ENCODE results near the gene DNAJC7. TPM values are rescaled to one million over a fixed set of nuclear protein-coding genes. Genes with fewer than 3 reads are reported as not detected.
A peak's percentile ranks its signal among the peaks of the same experiment; 100 is the strongest.

The DNAJC7 gene
- total RNA-seq, 1 experiment from 2014 or later = 72.0 TPM

DNA sequence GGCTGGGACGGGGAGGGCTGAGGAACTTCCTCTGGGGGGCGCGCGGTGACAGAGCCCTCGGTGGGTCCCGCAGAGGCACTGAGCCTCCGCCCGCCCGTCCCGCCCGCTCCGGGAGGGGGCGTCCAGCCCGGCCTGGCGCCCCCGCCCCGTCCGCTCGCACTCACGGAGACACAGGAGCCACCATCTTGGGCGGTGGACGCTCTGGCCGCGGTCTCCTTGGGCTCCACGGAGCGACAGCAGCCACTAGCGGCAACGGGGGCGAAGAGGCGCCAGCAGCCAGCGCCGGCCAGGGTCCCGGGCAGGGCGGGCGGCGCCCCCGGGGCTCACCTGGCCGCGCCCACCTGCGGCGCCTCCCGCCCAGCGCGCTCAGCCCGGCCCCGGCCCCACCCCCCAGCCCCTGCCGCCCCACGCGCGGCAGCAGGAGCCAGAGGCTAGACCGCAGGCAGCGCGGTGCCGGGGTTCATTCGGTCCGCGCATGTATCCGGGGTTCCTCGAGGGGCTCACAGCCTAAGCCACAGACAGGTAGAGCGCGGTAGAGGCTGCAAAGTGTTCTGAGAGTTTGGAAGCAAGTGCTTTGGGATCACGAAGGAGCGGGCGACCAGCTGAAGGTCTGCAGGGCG lies 33.3 kb upstream of the DNAJC7 start, which contains the start of gene C17orf113:
TSS of gene C17orf113 (minus strand) at position 209 of the 620 bp plus-strand sequence. CDS start 7,225 bp downstream, outside the sequence.
- ChIA-PET POLR2A (no interaction called here), CTCF (interaction anchor here (0.7 kb wide), 1 partner anchor 17 kb away, joined by 3 read pairs; no protein-coding TSS in a partner anchor)
- no peaks in the 10 kb centered on the region for H3K36me3 ChIP-seq (ENCODE audit: control insufficient read depth, insufficient read depth, low read length)
- in situ Hi-C loops (cut with HindIII; ENCODE audit: low pct_unique_long_range_greater_than_20kb, low sequenced_read_pairs) = no loop called here
- no peak for DNase-seq (ENCODE audit: low read depth, low spot score)
- no peak within 1 kb of the TSS for H3K27ac ChIP-seq (ENCODE audit: low read length)
- peak; percentile 89 for ATAC-seq
- H3K27me3 ChIP-seq (ENCODE audit: control insufficient read depth, insufficient read depth, low read length) = no peaks in the 10 kb centered on the region
- H3K9me3 ChIP-seq (ENCODE audit: control insufficient read depth, insufficient read depth, low read depth, low read length) = no peaks in the 10 kb centered on the region
- peaks cover 2% of the 10 kb centered on the region; the same call in 1 of the 2 replicates for H3K4me1 ChIP-seq (ENCODE audit: control insufficient read depth, insufficient read depth, low read length)
- intact Hi-C loops (cut with micrococcal nuclease; ENCODE audit: unreplicated experiment) = no loop called here
- peak within 1 kb of the TSS; percentile 47 to 53 for H3K4me3 ChIP-seq (ENCODE audit: low read depth in 2 of 2, low read length in 2 of 2)
- TF ChIP-seq, protein P1, sequence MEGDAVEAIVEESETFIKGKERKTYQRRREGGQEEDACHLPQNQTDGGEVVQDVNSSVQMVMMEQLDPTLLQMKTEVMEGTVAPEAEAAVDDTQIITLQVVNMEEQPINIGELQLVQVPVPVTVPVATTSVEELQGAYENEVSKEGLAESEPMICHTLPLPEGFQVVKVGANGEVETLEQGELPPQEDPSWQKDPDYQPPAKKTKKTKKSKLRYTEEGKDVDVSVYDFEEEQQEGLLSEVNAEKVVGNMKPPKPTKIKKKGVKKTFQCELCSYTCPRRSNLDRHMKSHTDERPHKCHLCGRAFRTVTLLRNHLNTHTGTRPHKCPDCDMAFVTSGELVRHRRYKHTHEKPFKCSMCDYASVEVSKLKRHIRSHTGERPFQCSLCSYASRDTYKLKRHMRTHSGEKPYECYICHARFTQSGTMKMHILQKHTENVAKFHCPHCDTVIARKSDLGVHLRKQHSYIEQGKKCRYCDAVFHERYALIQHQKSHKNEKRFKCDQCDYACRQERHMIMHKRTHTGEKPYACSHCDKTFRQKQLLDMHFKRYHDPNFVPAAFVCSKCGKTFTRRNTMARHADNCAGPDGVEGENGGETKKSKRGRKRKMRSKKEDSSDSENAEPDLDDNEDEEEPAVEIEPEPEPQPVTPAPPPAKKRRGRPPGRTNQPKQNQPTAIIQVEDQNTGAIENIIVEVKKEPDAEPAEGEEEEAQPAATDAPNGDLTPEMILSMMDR (IDR thresholded peaks at IDR 0.05) = peak; percentile 69; the same call in 1 of the 2 replicates
- TF ChIP-seq REST (IDR thresholded peaks at IDR 0.05; ENCODE audit: insufficient read depth in 1 of 2, low read depth in 2 of 2, low read length in 1 of 2) (0 out of 4 replicates have a peak, but pooled peaks of 1 of the 2 experiments have one; percentile 11), POLR2AphosphoS5 (IDR thresholded peaks at IDR 0.05; ENCODE audit: low read depth, low read length) (no peak)
- BruUV-seq (replicated peaks) = no TSS peak

DNA sequence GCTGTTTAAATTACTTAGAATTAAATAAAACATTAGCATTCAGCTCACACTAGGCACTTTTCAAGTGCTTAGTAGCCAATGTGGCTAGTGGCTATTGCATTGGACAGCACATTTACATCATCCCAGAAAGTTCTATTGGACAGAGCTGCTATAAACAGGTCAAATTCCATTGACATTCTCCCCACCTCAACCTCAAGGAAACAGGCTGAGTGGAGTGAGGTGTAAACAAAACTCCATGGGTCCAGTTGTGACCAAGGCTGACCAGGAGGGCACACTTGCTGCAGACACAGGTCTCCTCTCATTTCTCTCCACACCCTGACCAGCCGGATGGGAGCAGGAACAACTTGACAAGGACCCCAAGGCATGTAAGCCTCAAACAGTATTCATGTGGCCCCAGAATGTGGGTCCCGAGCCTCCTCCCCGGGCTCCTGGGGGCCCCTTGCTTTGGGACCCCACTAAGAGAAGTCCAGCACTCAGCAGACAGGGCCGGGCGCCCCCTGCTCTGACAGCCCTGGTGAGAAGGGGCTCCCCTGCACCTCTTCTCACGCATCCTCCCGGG lies 32.7 kb upstream of the DNAJC7 start:
- H3K27ac ChIP-seq (ENCODE audit: low read length) = no peak overlapping the region
- DNase-seq (ENCODE audit: low read depth, low spot score) = no peak
- H3K4me3 ChIP-seq (ENCODE audit: low read depth in 2 of 2, low read length in 2 of 2) = peak overlapping the region; percentile 47 to 53
- H3K36me3 ChIP-seq (ENCODE audit: control insufficient read depth, insufficient read depth, low read length) = no peaks in the 10 kb centered on the region
- peak; percentile 58 for ATAC-seq
- CTCF ChIA-PET = no interaction called here
- intact Hi-C loops (cut with micrococcal nuclease; ENCODE audit: unreplicated experiment) = no loop called here
- peaks cover 2% of the 10 kb centered on the region; the same call in 1 of the 2 replicates for H3K4me1 ChIP-seq (ENCODE audit: control insufficient read depth, insufficient read depth, low read length)
- no peaks in the 10 kb centered on the region for H3K9me3 ChIP-seq (ENCODE audit: control insufficient read depth, insufficient read depth, low read depth, low read length)
- in situ Hi-C loops (cut with HindIII; ENCODE audit: low pct_unique_long_range_greater_than_20kb, low sequenced_read_pairs) = no loop called here
- H3K27me3 ChIP-seq (ENCODE audit: control insufficient read depth, insufficient read depth, low read length) = no peaks in the 10 kb centered on the region
- POLR2A ChIA-PET = no interaction called here
- BruUV-seq (replicated peaks) = no TSS peak
- no peak for TF ChIP-seq TCF7L2 (IDR thresholded peaks at IDR 0.05; ENCODE audit: low read depth, low read length)
- no peak for TF ChIP-seq SIN3A (IDR thresholded peaks at IDR 0.05; ENCODE audit: borderline replicate concordance, insufficient read depth, low read depth, low read length)
- TF ChIP-seq POLR2AphosphoS5 (IDR thresholded peaks at IDR 0.05; ENCODE audit: low read depth, low read length) = no peak
- TF ChIP-seq, protein P1 (IDR thresholded peaks at IDR 0.05) = no peak
- TF ChIP-seq REST (IDR thresholded peaks at IDR 0.05; ENCODE audit: insufficient read depth in 1 of 2, low read depth in 2 of 2, low read length in 1 of 2) = no peak
